PC-3 (cell line): ENCODE data around the gene NOTCH1. TPM values are rescaled to one million over a fixed set of nuclear protein-coding genes. Genes with fewer than 3 reads are reported as not detected.

Experiments
- ATAC-seq: fragments of 200-7000 bp; cut with Tn5 transposase; 2 replicates; pipeline ENCODE4 v1.9.1; 2020; ENCODE audit warnings: mild to moderate bottlenecking, moderate library complexity
- BruUV-seq: library from RNA; stranded (reverse); fragments of 400-500 nt; replicated peaks from 2 replicates; lab custom pipeline; 2021; lab: Mats Ljungman, UMichigan
- CTCF ChIA-PET: fragments of 300-600 bp; sonication (Branson Sonifier 250); formaldehyde crosslinking; loops from one replicate; lab custom pipeline; 2022; ENCODE audit warnings: antibody characterized with exemption; lab: Charles Lee
- POLR2A ChIA-PET: fragments of 300-600 bp; sonication (Branson Sonifier 250); formaldehyde crosslinking; loops from one replicate; lab custom pipeline; 2022; ENCODE audit warnings: antibody characterized with exemption; ENCODE audit not compliant: unreplicated experiment; lab: Charles Lee
- DNase-seq: peaks from one replicate; pipeline ENCODE4 v3.0.0-alpha.2; 2015
- H2AFZ ChIP-seq: fragments of 300-600 bp; sonication (generic); 2 replicates; pipeline ENCODE4 v1.6.0; 2016; ENCODE audit warnings: antibody characterized with exemption, low read length
- H3F3A ChIP-seq: fragments of 300-600 bp; sonication (generic); one replicate; pipeline ENCODE4 v1.6.0; 2017; ENCODE audit warnings: antibody characterized with exemption, low read length, control low read depth, mild to moderate bottlenecking; ENCODE audit not compliant: unreplicated experiment
- H3K27ac ChIP-seq: fragments of 300-600 bp; sonication (generic); 2 replicates; pipeline ENCODE4 v1.5.1; 2016; ENCODE audit warnings: mild to moderate bottlenecking, low read length
- H3K27me3 ChIP-seq: fragments of 300-600 bp; sonication (generic); 2 replicates; pipeline ENCODE4 v1.6.1; 2016; ENCODE audit warnings: low read length, mixed read lengths
- H3K36me3 ChIP-seq: fragments of 300-600 bp; sonication (generic); 2 replicates; pipeline ENCODE4 v1.6.1; 2016; ENCODE audit warnings: low read depth, mixed run types, low read length, mixed read lengths
- H3K4me1 ChIP-seq: fragments of 300-600 bp; sonication (generic); 2 replicates; pipeline ENCODE4 v1.5.1; 2016; ENCODE audit warnings: low read length; ENCODE audit not compliant: insufficient read depth
- H3K4me2 ChIP-seq: fragments of 300-600 bp; sonication (generic); 2 replicates; pipeline ENCODE4 v1.6.0; 2016; ENCODE audit warnings: low read length
- H3K4me3 ChIP-seq: fragments of 300-600 bp; sonication (generic); 2 replicates; pipeline ENCODE4 v1.5.1; 2016; ENCODE audit warnings: mild to moderate bottlenecking, low read length, mixed read lengths
- H3K79me2 ChIP-seq: fragments of 300-600 bp; sonication (generic); 2 replicates; pipeline ENCODE4 v1.6.1; 2017; ENCODE audit warnings: low read length, mixed read lengths
- H3K9ac ChIP-seq: fragments of 300-600 bp; sonication (generic); 2 replicates; pipeline ENCODE4 v1.6.0; 2016; ENCODE audit warnings: mild to moderate bottlenecking, low read length
- H3K9me2 ChIP-seq: fragments of 300-600 bp; sonication (generic); replicated peaks from 2 replicates; pipeline ENCODE4 v1.6.1; 2016; ENCODE audit warnings: mixed run types, low read length, mixed read lengths
- H3K9me3 ChIP-seq: fragments of 300-600 bp; sonication (generic); 2 replicates; pipeline ENCODE4 v1.6.1; 2016; ENCODE audit warnings: low read length, mixed read lengths
- H4K20me1 ChIP-seq: fragments of 300-600 bp; sonication (generic); 2 replicates; pipeline ENCODE4 v1.6.1; 2016; ENCODE audit warnings: low read length, mixed read lengths
- EZH2 ChIP-seq: fragments of 300-600 bp; sonication (generic); IDR thresholded peaks from one replicate; pipeline ENCODE4 v1.6.1; 2017; ENCODE audit warnings: antibody characterized with exemption, mild to moderate bottlenecking, low read length; ENCODE audit not compliant: unreplicated experiment
- EZH2phosphoT487 ChIP-seq: fragments of 300-600 bp; sonication (generic); IDR thresholded peaks from 2 replicates; pipeline ENCODE4 v1.6.1; 2018; ENCODE audit warnings: mild to moderate bottlenecking, antibody characterized with exemption, low read length, borderline replicate concordance
- intact Hi-C: fragments of 100-400 bp; cut with micrococcal nuclease; formaldehyde crosslinking; loops from 2 replicates; pipeline ENCODE4 v1.9.0; 2023
- total RNA-seq: library from RNA; depleted of rRNA; stranded (reverse); fragments of >200 nt; gene quantifications from 2 replicates; pipeline ENCODE4 v1.2.3, GENCODE V29; 2014
- TF ChIP-seq, protein P1 (sequence below): fragments of 300-600 bp; sonication (generic); conservative IDR thresholded peaks from 2 replicates; pipeline ENCODE4 v1.5.1; 2017; ENCODE audit warnings: antibody characterized with exemption, low read depth, mild to moderate bottlenecking, low read length

NOTCH1 gene
- total RNA-seq, 1 experiment from 2014 or later, result 14.3 TPM

DNA sequence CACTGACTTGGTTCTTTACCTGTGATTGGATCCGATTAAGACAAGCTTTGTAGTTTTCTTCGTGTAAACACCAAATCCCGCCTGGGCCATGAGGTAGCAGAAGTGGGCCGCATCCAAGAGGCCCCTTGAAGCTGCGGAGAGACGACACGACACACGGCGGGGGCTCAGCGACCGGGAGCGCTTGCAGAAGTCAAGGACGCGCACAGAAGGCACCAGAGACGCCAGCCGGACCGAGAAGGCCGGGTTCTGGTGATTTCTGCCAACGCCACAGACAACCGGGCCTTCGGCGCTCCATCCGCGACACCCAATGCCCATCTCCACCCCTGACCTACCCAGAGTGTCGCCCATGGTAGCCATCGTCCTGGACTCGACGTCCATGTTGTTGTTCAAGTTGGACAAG, 86.4 kb downstream of the NOTCH1 start:
- ChIA-PET CTCF (no interaction called here), POLR2A (no interaction called here)
- Histone ChIP-seq H3K4me1 (no peaks in the 10 kb centered on the region), H3F3A (no peaks in the 10 kb centered on the region), H3K79me2 (no peaks in the 10 kb centered on the region), H3K36me3 (peaks cover 21% of the 10 kb centered on the region), H3K9ac (no peak overlapping the region), H2AFZ (no peak overlapping the region), H3K9me3 (no peaks in the 10 kb centered on the region), H3K27ac (no peak overlapping the region), H3K4me2 (no peak overlapping the region), H3K9me2 (no peaks in the 10 kb centered on the region), H3K27me3 (no peaks in the 10 kb centered on the region), H3K4me3 (no peak overlapping the region), H4K20me1 (no peaks in the 10 kb centered on the region)
- BruUV-seq, result no TSS peak
- DNase-seq, result no peak
- no peak for TF ChIP-seq EZH2
- TF ChIP-seq, protein P1, sequence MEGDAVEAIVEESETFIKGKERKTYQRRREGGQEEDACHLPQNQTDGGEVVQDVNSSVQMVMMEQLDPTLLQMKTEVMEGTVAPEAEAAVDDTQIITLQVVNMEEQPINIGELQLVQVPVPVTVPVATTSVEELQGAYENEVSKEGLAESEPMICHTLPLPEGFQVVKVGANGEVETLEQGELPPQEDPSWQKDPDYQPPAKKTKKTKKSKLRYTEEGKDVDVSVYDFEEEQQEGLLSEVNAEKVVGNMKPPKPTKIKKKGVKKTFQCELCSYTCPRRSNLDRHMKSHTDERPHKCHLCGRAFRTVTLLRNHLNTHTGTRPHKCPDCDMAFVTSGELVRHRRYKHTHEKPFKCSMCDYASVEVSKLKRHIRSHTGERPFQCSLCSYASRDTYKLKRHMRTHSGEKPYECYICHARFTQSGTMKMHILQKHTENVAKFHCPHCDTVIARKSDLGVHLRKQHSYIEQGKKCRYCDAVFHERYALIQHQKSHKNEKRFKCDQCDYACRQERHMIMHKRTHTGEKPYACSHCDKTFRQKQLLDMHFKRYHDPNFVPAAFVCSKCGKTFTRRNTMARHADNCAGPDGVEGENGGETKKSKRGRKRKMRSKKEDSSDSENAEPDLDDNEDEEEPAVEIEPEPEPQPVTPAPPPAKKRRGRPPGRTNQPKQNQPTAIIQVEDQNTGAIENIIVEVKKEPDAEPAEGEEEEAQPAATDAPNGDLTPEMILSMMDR, result no peak
- TF ChIP-seq EZH2phosphoT487, result no peak
- no peak for ATAC-seq
- intact Hi-C loops, result no loop called here

DNA sequence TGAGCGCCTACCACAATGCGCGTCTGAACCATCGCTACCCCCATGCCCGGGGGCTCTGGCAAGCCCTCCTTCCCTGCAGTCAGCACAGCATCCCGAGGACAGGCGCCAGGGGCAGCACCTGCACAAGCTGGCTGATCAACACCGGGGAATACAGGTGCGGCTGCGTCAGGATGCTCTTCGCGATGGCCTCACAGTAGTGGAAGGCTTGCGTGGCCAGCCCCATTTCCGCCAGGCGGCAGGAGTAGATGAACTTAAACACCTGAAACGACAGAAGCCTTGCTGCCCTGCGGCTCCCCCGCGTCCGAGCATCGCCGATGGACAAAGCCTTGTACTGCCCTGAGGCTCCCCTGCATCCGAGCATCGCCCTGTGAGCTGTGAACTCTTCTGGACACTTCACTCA, 88.5 kb downstream of the NOTCH1 start:
- Histone ChIP-seq H4K20me1 (no peaks in the 10 kb centered on the region), H3K9me3 (no peaks in the 10 kb centered on the region), H3K9ac (no peak overlapping the region), H3K4me3 (no peak overlapping the region), H2AFZ (no peak overlapping the region), H3F3A (no peaks in the 10 kb centered on the region), H3K79me2 (no peaks in the 10 kb centered on the region), H3K27ac (no peak overlapping the region), H3K4me1 (no peaks in the 10 kb centered on the region), H3K27me3 (no peaks in the 10 kb centered on the region), H3K4me2 (no peak overlapping the region), H3K9me2 (no peaks in the 10 kb centered on the region), H3K36me3 (peaks cover 16% of the 10 kb centered on the region)
- intact Hi-C loops, result no loop called here
- ChIA-PET POLR2A (no interaction called here), CTCF (no interaction called here)
- DNase-seq (no peak), ATAC-seq (no peak)
- no TSS peak for BruUV-seq
- TF ChIP-seq EZH2 (no peak), EZH2phosphoT487 (no peak)
- TF ChIP-seq, protein P1, result no peak

DNA sequence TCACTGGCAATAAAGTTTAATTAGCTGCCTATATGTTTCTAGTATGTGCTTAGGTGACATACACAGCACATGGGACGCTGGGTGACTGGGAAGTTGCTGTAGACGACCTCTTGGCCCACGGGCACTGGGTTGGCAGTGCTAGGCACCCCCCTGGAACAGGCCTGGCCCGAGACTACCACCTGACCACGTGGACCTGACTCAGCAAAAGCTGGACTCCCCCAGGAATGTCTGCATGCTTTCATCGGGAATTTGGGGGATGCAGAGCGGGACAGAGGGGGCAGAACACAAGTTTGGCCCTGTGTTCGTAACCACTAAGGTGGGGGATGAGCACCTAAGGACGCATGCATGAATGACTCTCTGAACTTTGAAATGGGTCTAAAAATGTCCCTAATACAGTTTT, 89.6 kb downstream of the NOTCH1 start:
- CTCF ChIA-PET, result no interaction called here
- no peaks in the 10 kb centered on the region for H3K27me3 ChIP-seq
- no TSS peak for BruUV-seq
- H3K4me1 ChIP-seq, result no peaks in the 10 kb centered on the region
- no peak overlapping the region for H3K27ac ChIP-seq
- no peaks in the 10 kb centered on the region for H3F3A ChIP-seq
- H4K20me1 ChIP-seq, result no peaks in the 10 kb centered on the region
- TF ChIP-seq, protein P1, result no peak
- TF ChIP-seq EZH2phosphoT487 (no peak), EZH2 (no peak)
- H3K4me2 ChIP-seq, result no peak overlapping the region
- intact Hi-C loops, result no loop called here
- no peaks in the 10 kb centered on the region for H3K79me2 ChIP-seq
- DNase-seq (no peak), ATAC-seq (no peak)
- H3K4me3 ChIP-seq, result no peak overlapping the region
- H3K9ac ChIP-seq, result no peak overlapping the region
- H3K9me2 ChIP-seq, result no peaks in the 10 kb centered on the region
- H2AFZ ChIP-seq, result no peak overlapping the region
- no peaks in the 10 kb centered on the region for H3K9me3 ChIP-seq
- POLR2A ChIA-PET, result no interaction called here
- H3K36me3 ChIP-seq, result peaks cover 16% of the 10 kb centered on the region
